GM12878 (cell line): ENCODE measurements around the gene ZMIZ1. TPM values are rescaled to one million over a fixed set of nuclear protein-coding genes. Genes with fewer than 3 reads are reported as not detected.

ENCODE experiments used
- ATAC-seq: fragments of 200-7000 bp; cut with Tn5 transposase; 3 replicates; pipeline ENCODE4 v1.9.1; 2020; ENCODE audit warnings: mild to moderate bottlenecking, moderate library complexity
- BruUV-seq: library from RNA; stranded (reverse); fragments of 400-500 nt; replicated peaks from 2 replicates; lab custom pipeline; 2021; lab: Mats Ljungman, UMichigan
- CTCF ChIA-PET: fragments of 300-600 bp; sonication (Branson Sonifier 250); formaldehyde crosslinking; extraction: SDS; loops from one replicate; lab custom pipeline; 2021; ENCODE audit warnings: inconsistent platforms; lab: Yijun Ruan, JAX
- POLR2A ChIA-PET: fragments of 350-600 bp; formaldehyde crosslinking; extraction: SDS; loops from one replicate; lab custom pipeline; 2021; ENCODE audit warnings: inconsistent platforms; lab: Charles Lee
- RAD21 ChIA-PET: fragments of 300-600 bp; sonication (Branson Sonifier 250); formaldehyde crosslinking; loops from one replicate; lab custom pipeline; 2023; ENCODE audit warnings: antibody characterized with exemption; ENCODE audit not compliant: unreplicated experiment; lab: Charles Lee
- SMC1A ChIA-PET: fragments of 300-600 bp; sonication (Branson Sonifier 250); formaldehyde crosslinking; loops from one replicate; lab custom pipeline; 2023; ENCODE audit not compliant: unreplicated experiment, uncharacterized antibody; lab: Charles Lee
- DNase-seq: peaks from one replicate; pipeline ENCODE4 v3.0.0-alpha.2; 2011; ENCODE audit warnings: low read depth, low spot score
- FAIRE-seq: peaks from 3 replicates; lab custom pipeline; 2011; peaks lifted over from hg19 to GRCh38; lab: Jason Lieb, UNC
- H2AFZ ChIP-seq: 2 replicates; pipeline ENCODE4 v1.6.0; 2011; ENCODE audit warnings: low read depth, low read length, control low read depth; ENCODE audit not compliant: control insufficient read depth
- H3K27ac ChIP-seq: 2 replicates; pipeline ENCODE4 v1.5.1; 2011; ENCODE audit warnings: control low read depth; ENCODE audit not compliant: control insufficient read depth, insufficient read depth
- H3K27me3 ChIP-seq, 2 experiments: replicated peaks in 1 of 2; 2 replicates each; pipeline versions ENCODE4 v1.6.0 to v1.6.1; 2011; ENCODE audit warnings: low read length in 1 of 2; ENCODE audit not compliant: control insufficient read depth in 2 of 2, insufficient read depth in 2 of 2
- H3K36me3 ChIP-seq, 2 experiments: 2 replicates each; pipeline ENCODE4 v1.5.1; 2011; ENCODE audit warnings: low read length in 1 of 2; ENCODE audit not compliant: control insufficient read depth in 2 of 2, insufficient read depth in 2 of 2
- H3K4me1 ChIP-seq: 2 replicates; pipeline ENCODE4 v1.6.1; 2011; ENCODE audit warnings: mild to moderate bottlenecking, low read length, moderate library complexity, mixed read lengths; ENCODE audit not compliant: control insufficient read depth, insufficient read depth
- H3K4me2 ChIP-seq: 2 replicates; pipeline ENCODE4 v1.6.0; 2011; ENCODE audit warnings: control low read depth; ENCODE audit not compliant: control insufficient read depth, insufficient read depth
- H3K4me3 ChIP-seq: fragments of 200-600 bp; sonication (generic); 2 replicates; pipeline ENCODE4 v1.5.1; 2016
- H3K79me2 ChIP-seq: 2 replicates; pipeline ENCODE4 v1.6.0; 2011; ENCODE audit warnings: low read length; ENCODE audit not compliant: control insufficient read depth, insufficient read depth
- H3K9ac ChIP-seq: 2 replicates; pipeline ENCODE4 v1.8.0; 2011; ENCODE audit warnings: low read length, control low read depth, mixed read lengths; ENCODE audit not compliant: control insufficient read depth, insufficient read depth
- H3K9me3 ChIP-seq: replicated peaks from 3 replicates; pipeline ENCODE4 v1.5.1; 2011; ENCODE audit warnings: mild to moderate bottlenecking, low read length; ENCODE audit not compliant: control insufficient read depth, insufficient read depth
- H4K20me1 ChIP-seq: 2 replicates; pipeline ENCODE4 v1.6.0; 2011; ENCODE audit not compliant: control insufficient read depth, insufficient read depth
- ASH2L ChIP-seq: fragments of 300-600, 200-600 bp; sonication (generic); IDR thresholded peaks from 2 replicates; pipeline ENCODE4 v1.6.1; 2017; ENCODE audit warnings: low read depth, mild to moderate bottlenecking, borderline replicate concordance
- FOS ChIP-seq: IDR thresholded peaks from 3 replicates; pipeline ENCODE4 v1.6.1; 2011; ENCODE audit warnings: borderline replicate concordance; ENCODE audit not compliant: insufficient read length; ENCODE audit errors: extremely low read depth
- FOXM1 ChIP-seq: IDR thresholded peaks from 2 replicates; pipeline ENCODE4 v1.6.1; 2012; ENCODE audit warnings: low read depth, mild to moderate bottlenecking, inconsistent platforms, low read length, moderate library complexity
- MAX ChIP-seq: IDR thresholded peaks from 2 replicates; pipeline ENCODE4 v1.6.1; 2012; ENCODE audit warnings: low read depth, low read length, improper control_type of control experiment
- MEF2A ChIP-seq: IDR thresholded peaks from 2 replicates; pipeline ENCODE4 v1.6.1; 2011; ENCODE audit warnings: low read depth, mild to moderate bottlenecking, low read length, moderate library complexity; ENCODE audit not compliant: insufficient read depth
- MEF2B ChIP-seq: fragments of 450-650 bp; IDR thresholded peaks from 2 replicates; pipeline ENCODE4 v1.6.1; 2018; ENCODE audit warnings: mild to moderate bottlenecking, moderate library complexity; ENCODE audit not compliant: partially characterized antibody, poor library complexity, severe bottlenecking
- MTA2 ChIP-seq: fragments of 450-650 bp; IDR thresholded peaks from 2 replicates; pipeline ENCODE4 v1.6.1; 2016; ENCODE audit warnings: low read depth, mild to moderate bottlenecking, moderate library complexity
- NFXL1 ChIP-seq: fragments of 450-650 bp; IDR thresholded peaks from 2 replicates; pipeline ENCODE4 v1.6.1; 2017; ENCODE audit warnings: antibody characterized with exemption, mild to moderate bottlenecking, borderline replicate concordance
- NR2F1 ChIP-seq: fragments of 450-650 bp; conservative IDR thresholded peaks from 2 replicates; pipeline ENCODE4 v1.6.1; 2017; ENCODE audit warnings: mild to moderate bottlenecking
- PBX3 ChIP-seq: IDR thresholded peaks from 2 replicates; pipeline ENCODE4 v1.6.1; 2011; ENCODE audit warnings: mild to moderate bottlenecking, low read depth, low read length, moderate library complexity; ENCODE audit not compliant: insufficient replicate concordance
- RBBP5 ChIP-seq: fragments of 200-600 bp; sonication (generic); conservative IDR thresholded peaks from 2 replicates; pipeline ENCODE4 v1.6.1; 2016
- SPI1 ChIP-seq: IDR thresholded peaks from 2 replicates; pipeline ENCODE4 v1.6.1; 2011; ENCODE audit warnings: low read depth, mild to moderate bottlenecking, low read length, moderate library complexity, borderline replicate concordance; ENCODE audit not compliant: insufficient read depth
- WGBS: methylation state at CpG from one replicate; pipeline ENCODE4 v1.1.6; 2016; ENCODE audit warnings: low lambda C conversion rate; ENCODE audit not compliant: insufficient replicate concordance, insufficient coverage; ENCODE audit errors: missing lambda C conversion rate; 5-methylcytosine and 5-hydroxymethylcytosine counted together
- in situ Hi-C: fragments of 300-500 bp; cut with MboI; formaldehyde crosslinking; loops from 9 replicates; pipeline ENCODE4 v1.14.3; 2018; ENCODE audit warnings: mixed read lengths
- intact Hi-C: fragments of 100-400 bp; cut with micrococcal nuclease; formaldehyde crosslinking; loops from one replicate; pipeline ENCODE4 v1.14.2; 2022; ENCODE audit not compliant: unreplicated experiment
- polyA plus RNA-seq, 11 experiments: library from polyadenylated mRNA; depleted of rRNA in 4 of 11; unstranded in 6 of 11; stranded (reverse) in 5 of 11; fragments of >200 nt; fragmentation: Nextera tagmentation in 4 of 11; fragmentation: Illumina TruSeq in 1 of 11; extraction: Ambion mirVana in 4 of 11; extraction: Trizol in 1 of 11; gene quantifications; 1 replicate in 1 of 11; 2 replicates in 10 of 11; pipeline versions ENCODE4 v1.2.1 to v1.2.3, GENCODE V29; 2011 to 2016; ENCODE audit warnings: inconsistent platforms in 2 of 11, missing spikeins in 2 of 11, low read depth in 1 of 11
- total RNA-seq, 4 experiments: library from RNA; depleted of rRNA in 3 of 4; stranded (reverse); fragments of >200 nt in 3 of 4; fragmentation: Illumina TruSeq in 1 of 4; extraction: Trizol in 1 of 4; gene quantifications; 2 replicates each; pipeline versions ENCODE4 v1.2.1 to v1.2.3, GENCODE V29; 2013 to 2021

The ZMIZ1 gene
- total and polyA plus RNA-seq, 10 of the 15 experiments (the other 5 are each of a cell fraction or from before 2014, with no cell fraction given): 3.1 to 82.3 (median 14.9) TPM

- H3K27me3 ChIP-seq: peaks cover 0 to 2% of the 10 kb centered on the region in 2 experiments; a peak in 1 of 4 replicates
- no peaks in the 10 kb centered on the region for H3K9me3 ChIP-seq
- no peak overlapping the region for H3K9ac ChIP-seq
- peaks cover 31% of the 10 kb centered on the region for H3K4me1 ChIP-seq
- H2AFZ ChIP-seq: no peak overlapping the region
- FAIRE-seq (no peak), DNase-seq (no peak), ATAC-seq (no peak)
- no peak overlapping the region for H3K4me2 ChIP-seq
- POLR2A ChIA-PET: no interaction called here
- no peaks in the 10 kb centered on the region for H3K79me2 ChIP-seq
- no peaks in the 10 kb centered on the region for H4K20me1 ChIP-seq
- no peak overlapping the region for H3K4me3 ChIP-seq
- CTCF ChIA-PET: no interaction called here
- TF ChIP-seq NR2F1 (no peak), FOXM1 (no peak), ASH2L (no peak), MEF2A (no peak), MEF2B (no peak), MAX (no peak), RBBP5 (no peak), MTA2 (no peak), NFXL1 (no peak), PBX3 (no peak), SPI1 (no peak), FOS (no peak)
- RAD21 ChIA-PET: no interaction called here
- BruUV-seq: no TSS peak
- intact Hi-C loops (no loop called here), in situ Hi-C loops (no loop called here)
- 94% methylated on average over 2 of the region's 2 CpGs for WGBS
- no peaks in the 10 kb centered on the region for H3K36me3 ChIP-seq
- no peak overlapping the region for H3K27ac ChIP-seq
- SMC1A ChIA-PET: no interaction called here
These were observed 18.1 kb downstream of the ZMIZ1 start for GRCh38 chr10:79086822-79087221.
